ENCODE measurements around the gene PFKFB3. TPM values are rescaled to one million over a fixed set of nuclear protein-coding genes. Genes with fewer than 3 reads are reported as not detected.
"Not testable (repeated sequence)": the region's sequence is repeated elsewhere in the genome, so short reads cannot be mapped to it uniquely, and the experiment has no call there.

PFKFB3 gene
- total and polyA plus RNA-seq, 5 donors from 2014 or later, result 2.8 to 96.3 (median 4.2) TPM

GRCh38 chr10:6244510-6244909, 41.8 kb downstream of the PFKFB3 start:
- Mint-ChIP-seq H3K4me1 (peaks cover 0 to 5% (median 4%) of the 10 kb centered on the region in 4 donors), H3K4me3 (no peak overlapping the region), H3K9me3 (no peaks in the 10 kb centered on the region), H3K36me3 (peaks cover 7% of the 10 kb centered on the region), H3K27me3 (no peaks in the 10 kb centered on the region), H3K27ac (no peak overlapping the region)
- no peak for ATAC-seq (ENCODE audit: low read depth in 2 of 2)
- no peak for DNase-seq
- Histone ChIP-seq H3K36me3 (ENCODE audit: control insufficient read depth, insufficient read depth, low read length) (no peaks in the 10 kb centered on the region), H3K4me3 (ENCODE audit: low read depth, low read length) (no peak overlapping the region), H3K27ac (ENCODE audit: insufficient read depth, low read length, poor library complexity, severe bottlenecking) (no peak overlapping the region), H3K4me1 (ENCODE audit: control insufficient read depth, insufficient read depth, low read length, poor library complexity, severe bottlenecking) (no peaks in the 10 kb centered on the region), H3K27me3 (ENCODE audit: control insufficient read depth, insufficient read depth, low read length) (no peaks in the 10 kb centered on the region), H3K9me3 (ENCODE audit: control insufficient read depth in 2 of 2, low read length in 2 of 2) (no peaks in the 10 kb centered on the region)

DNA sequence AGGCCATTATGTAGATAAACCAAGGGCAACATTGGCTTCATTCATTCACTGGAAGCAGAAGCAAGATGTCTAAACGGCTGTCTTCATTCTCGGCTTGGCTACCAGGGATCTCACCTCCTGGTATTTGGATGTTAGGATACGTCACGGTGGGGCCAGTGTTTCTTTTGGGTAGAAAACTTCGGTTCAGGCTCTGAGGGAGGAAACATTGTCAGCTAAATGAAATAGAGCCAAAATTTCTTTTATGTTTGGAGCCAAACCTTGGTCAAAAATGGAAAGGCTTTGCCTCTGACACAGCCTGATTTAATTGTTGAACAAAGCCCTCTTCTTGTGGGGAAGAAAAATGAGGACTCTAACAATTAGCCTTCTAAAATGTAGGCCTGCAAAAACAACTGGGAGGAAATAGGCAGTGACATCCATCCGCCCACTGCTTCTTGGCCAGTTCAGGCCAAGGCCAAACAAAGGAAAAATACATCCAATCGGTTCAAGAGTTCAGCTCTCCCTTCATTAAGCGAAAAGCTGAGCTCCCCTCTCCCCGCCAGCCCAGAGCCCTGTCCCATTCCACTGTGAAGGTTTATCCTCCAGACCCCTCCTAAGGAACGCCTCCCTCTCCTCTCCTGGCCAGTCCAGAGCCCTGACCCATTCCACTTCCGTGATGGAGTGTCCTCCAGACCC, 44.4 kb downstream of the PFKFB3 start:
- Mint-ChIP-seq H3K4me3 (no peak overlapping the region), H3K27me3 (no peaks in the 10 kb centered on the region), H3K36me3 (peaks cover 8% of the 10 kb centered on the region), H3K4me1 (no peaks in the 10 kb centered on the region), H3K27ac (no peak overlapping the region), H3K9me3 (no peaks in the 10 kb centered on the region)
- DNase-seq, result no peak
- Histone ChIP-seq H3K36me3 (ENCODE audit: control insufficient read depth, insufficient read depth, low read length) (no peaks in the 10 kb centered on the region), H3K4me3 (ENCODE audit: low read depth, low read length) (no peak overlapping the region), H3K9me3 (ENCODE audit: control insufficient read depth in 2 of 2, low read length in 2 of 2) (no peaks in the 10 kb centered on the region), H3K27me3 (ENCODE audit: control insufficient read depth, insufficient read depth, low read length) (no peaks in the 10 kb centered on the region), H3K4me1 (ENCODE audit: control insufficient read depth, insufficient read depth, low read length, poor library complexity, severe bottlenecking) (no peaks in the 10 kb centered on the region), H3K27ac (ENCODE audit: insufficient read depth, low read length, poor library complexity, severe bottlenecking) (no peak overlapping the region)
- ATAC-seq (ENCODE audit: low read depth in 2 of 2), result no peak

DNA sequence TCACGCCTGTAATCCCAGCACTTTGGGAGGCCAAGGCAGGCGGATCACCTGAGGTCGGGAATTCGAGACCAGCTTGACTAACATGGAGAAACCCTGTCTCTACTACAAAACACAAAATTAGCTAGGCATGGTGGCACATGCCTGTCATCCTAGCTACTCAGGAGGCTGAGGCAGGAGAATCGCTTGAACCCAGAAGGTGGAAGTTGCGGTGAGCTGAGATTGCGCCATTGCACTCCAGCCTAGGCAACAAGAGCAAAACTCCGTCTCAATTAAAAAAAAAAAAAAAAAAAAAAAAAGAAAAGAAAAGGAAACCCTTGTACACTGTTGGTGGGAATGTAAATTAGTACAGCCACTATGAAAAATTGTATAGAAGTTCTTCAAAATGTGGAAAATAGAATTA, 46.2 kb downstream of the PFKFB3 start:
- ATAC-seq (ENCODE audit: low read depth in 2 of 2); H3K4me3 ChIP-seq (ENCODE audit: low read depth, low read length); H3K9me3 Mint-ChIP-seq; DNase-seq; H3K36me3 ChIP-seq (ENCODE audit: control insufficient read depth, insufficient read depth, low read length); H3K27me3 Mint-ChIP-seq; H3K4me1 ChIP-seq (ENCODE audit: control insufficient read depth, insufficient read depth, low read length, poor library complexity, severe bottlenecking); H3K9me3 ChIP-seq (ENCODE audit: control insufficient read depth in 2 of 2, low read length in 2 of 2); H3K27me3 ChIP-seq (ENCODE audit: control insufficient read depth, insufficient read depth, low read length); H3K36me3 Mint-ChIP-seq; H3K27ac Mint-ChIP-seq; H3K4me3 Mint-ChIP-seq; H3K4me1 Mint-ChIP-seq; H3K27ac ChIP-seq (ENCODE audit: insufficient read depth, low read length, poor library complexity, severe bottlenecking): not testable (repeated sequence)

GRCh38 chr10:6249698-6250097, 47.0 kb downstream of the PFKFB3 start:
- no peaks in the 10 kb centered on the region for H3K9me3 ChIP-seq (ENCODE audit: control insufficient read depth in 2 of 2, low read length in 2 of 2)
- Mint-ChIP-seq H3K27ac (no peak overlapping the region), H3K36me3 (peaks cover 3% of the 10 kb centered on the region), H3K27me3 (no peaks in the 10 kb centered on the region), H3K4me3 (no peak overlapping the region), H3K4me1 (peaks cover 0 to 2% (median 0%) of the 10 kb centered on the region in 4 donors), H3K9me3 (no peaks in the 10 kb centered on the region)
- H3K4me1 ChIP-seq (ENCODE audit: control insufficient read depth, insufficient read depth, low read length, poor library complexity, severe bottlenecking), result no peaks in the 10 kb centered on the region
- H3K4me3 ChIP-seq (ENCODE audit: low read depth, low read length), result no peak overlapping the region
- DNase-seq (no peak), ATAC-seq (ENCODE audit: low read depth in 2 of 2) (no peak)
- H3K27me3 ChIP-seq (ENCODE audit: control insufficient read depth, insufficient read depth, low read length), result no peaks in the 10 kb centered on the region
- no peak overlapping the region for H3K27ac ChIP-seq (ENCODE audit: insufficient read depth, low read length, poor library complexity, severe bottlenecking)
- H3K36me3 ChIP-seq (ENCODE audit: control insufficient read depth, insufficient read depth, low read length), result no peaks in the 10 kb centered on the region

- H3K36me3 Mint-ChIP-seq, result peaks cover 6% of the 10 kb centered on the region
- H3K4me3 Mint-ChIP-seq, result no peak overlapping the region
- Histone ChIP-seq H3K9me3 (ENCODE audit: control insufficient read depth in 2 of 2, low read length in 2 of 2) (no peaks in the 10 kb centered on the region), H3K27me3 (ENCODE audit: control insufficient read depth, insufficient read depth, low read length) (no peaks in the 10 kb centered on the region), H3K36me3 (ENCODE audit: control insufficient read depth, insufficient read depth, low read length) (no peaks in the 10 kb centered on the region), H3K4me3 (ENCODE audit: low read depth, low read length) (no peak overlapping the region), H3K4me1 (ENCODE audit: control insufficient read depth, insufficient read depth, low read length, poor library complexity, severe bottlenecking) (no peaks in the 10 kb centered on the region), H3K27ac (ENCODE audit: insufficient read depth, low read length, poor library complexity, severe bottlenecking) (no peak overlapping the region)
- no peaks in the 10 kb centered on the region for H3K27me3 Mint-ChIP-seq
- DNase-seq, result no peak
- no peaks in the 10 kb centered on the region for H3K9me3 Mint-ChIP-seq
- no peak overlapping the region for H3K27ac Mint-ChIP-seq
- ATAC-seq (ENCODE audit: low read depth in 2 of 2), result no peak
- H3K4me1 Mint-ChIP-seq, result peaks cover 0 to 2% (median 0%) of the 10 kb centered on the region in 4 donors
These were observed 48.0 kb downstream of the PFKFB3 start for GRCh38 chr10:6250745-6251144.

GRCh38 chr10:6254201-6254600, 51.5 kb downstream of the PFKFB3 start:
- Mint-ChIP-seq H3K27me3 (no peaks in the 10 kb centered on the region), H3K27ac (no peak overlapping the region), H3K36me3 (peaks cover 23% of the 10 kb centered on the region), H3K4me3 (no peak overlapping the region), H3K9me3 (peaks cover 0 to 5% (median 0%) of the 10 kb centered on the region in 7 donors), H3K4me1 (peaks cover 0 to 2% (median 0%) of the 10 kb centered on the region in 4 donors)
- DNase-seq (no peak), ATAC-seq (ENCODE audit: low read depth in 2 of 2) (no peak)
- Histone ChIP-seq H3K36me3 (ENCODE audit: control insufficient read depth, insufficient read depth, low read length) (no peaks in the 10 kb centered on the region), H3K27ac (ENCODE audit: insufficient read depth, low read length, poor library complexity, severe bottlenecking) (no peak overlapping the region), H3K4me3 (ENCODE audit: low read depth, low read length) (no peak overlapping the region), H3K27me3 (ENCODE audit: control insufficient read depth, insufficient read depth, low read length) (no peaks in the 10 kb centered on the region), H3K9me3 (ENCODE audit: control insufficient read depth in 2 of 2, low read length in 2 of 2) (no peaks in the 10 kb centered on the region), H3K4me1 (ENCODE audit: control insufficient read depth, insufficient read depth, low read length, poor library complexity, severe bottlenecking) (no peaks in the 10 kb centered on the region)

GRCh38 chr10:6255548-6256061, 52.9 kb downstream of the PFKFB3 start:
- H3K27ac Mint-ChIP-seq, result no peak overlapping the region
- no peak overlapping the region for H3K27ac ChIP-seq (ENCODE audit: insufficient read depth, low read length, poor library complexity, severe bottlenecking)
- DNase-seq (no peak), ATAC-seq (ENCODE audit: low read depth in 2 of 2) (no peak)
- H3K36me3 Mint-ChIP-seq, result peaks cover 30% of the 10 kb centered on the region
- no peak overlapping the region for H3K4me3 ChIP-seq (ENCODE audit: low read depth, low read length)
- H3K4me3 Mint-ChIP-seq, result no peak overlapping the region
- H3K36me3 ChIP-seq (ENCODE audit: control insufficient read depth, insufficient read depth, low read length), result no peaks in the 10 kb centered on the region
- H3K9me3 ChIP-seq (ENCODE audit: control insufficient read depth in 2 of 2, low read length in 2 of 2), result no peaks in the 10 kb centered on the region
- H3K4me1 ChIP-seq (ENCODE audit: control insufficient read depth, insufficient read depth, low read length, poor library complexity, severe bottlenecking), result no peaks in the 10 kb centered on the region
- H3K9me3 Mint-ChIP-seq, result peaks cover 0 to 13% (median 3%) of the 10 kb centered on the region in 7 donors
- H3K4me1 Mint-ChIP-seq, result peaks cover 0 to 2% (median 0%) of the 10 kb centered on the region in 4 donors
- H3K27me3 Mint-ChIP-seq, result no peaks in the 10 kb centered on the region
- H3K27me3 ChIP-seq (ENCODE audit: control insufficient read depth, insufficient read depth, low read length), result no peaks in the 10 kb centered on the region

- H3K27me3 Mint-ChIP-seq, result no peaks in the 10 kb centered on the region
- peak overlapping the region in 1 of 3 donors; percentile 46 for H3K27ac Mint-ChIP-seq
- peaks cover 0 to 2% (median 0%) of the 10 kb centered on the region in 4 donors for H3K4me1 Mint-ChIP-seq
These were observed 53.7 kb downstream of the PFKFB3 start for GRCh38 chr10:6256439-6256838.

More at GRCh38 chr10:6256439-6256838, 53.7 kb downstream of the PFKFB3 start:
- no peak overlapping the region for H3K27ac ChIP-seq (ENCODE audit: insufficient read depth, low read length, poor library complexity, severe bottlenecking)
- peaks cover 32% of the 10 kb centered on the region for H3K36me3 Mint-ChIP-seq
- DNase-seq, result no peak
- no peaks in the 10 kb centered on the region for H3K9me3 ChIP-seq (ENCODE audit: control insufficient read depth in 2 of 2, low read length in 2 of 2)
- H3K9me3 Mint-ChIP-seq, result peaks cover 0 to 20% (median 5%) of the 10 kb centered on the region in 7 donors
- ATAC-seq (ENCODE audit: low read depth in 2 of 2), result no peak
- H3K4me3 Mint-ChIP-seq, result no peak overlapping the region
- no peaks in the 10 kb centered on the region for H3K36me3 ChIP-seq (ENCODE audit: control insufficient read depth, insufficient read depth, low read length)
- H3K4me1 ChIP-seq (ENCODE audit: control insufficient read depth, insufficient read depth, low read length, poor library complexity, severe bottlenecking), result no peaks in the 10 kb centered on the region
- H3K4me3 ChIP-seq (ENCODE audit: low read depth, low read length), result no peak overlapping the region
- H3K27me3 ChIP-seq (ENCODE audit: control insufficient read depth, insufficient read depth, low read length), result no peaks in the 10 kb centered on the region
